ENCODE measurements around the gene CAMK4. TPM values are rescaled to one million over a fixed set of nuclear protein-coding genes. Genes with fewer than 3 reads are reported as not detected.
"Not testable (repeated sequence)": the region's sequence is repeated elsewhere in the genome, so short reads cannot be mapped to it uniquely, and the experiment has no call there.

The CAMK4 gene
- total RNA-seq, 8 experiments from 2014 or later = 0.24 to 12.1 (median 8.7) TPM

- ATAC-seq (replicated peaks in 6 of 8); H3K4me1 ChIP-seq (replicated peaks in 1 of 2); H3K4me3 ChIP-seq; H3K27ac ChIP-seq; in situ Hi-C loops (cut with MboI; ENCODE audit: low pct_unique_long_range_greater_than_20kb in 2 of 9, low sequenced_read_pairs in 9 of 9, unreplicated experiment in 9 of 9): not testable (repeated sequence)
- WGBS, 10 experiments = 0 to 100% (median 89%) methylated on average over 1 to 3 of the region's 3 CpGs; no CpG with 5 or more reads in 5 of the 10 experiments
These were observed 185.9 kb downstream of the CAMK4 start for GRCh38 chr5:111410067-111410466.

- ATAC-seq (replicated peaks in 6 of 8) = peak in 2 of 8 experiments; percentile 25 to 33
These were observed 187.1 kb downstream of the CAMK4 start for GRCh38 chr5:111411301-111411700.

DNA sequence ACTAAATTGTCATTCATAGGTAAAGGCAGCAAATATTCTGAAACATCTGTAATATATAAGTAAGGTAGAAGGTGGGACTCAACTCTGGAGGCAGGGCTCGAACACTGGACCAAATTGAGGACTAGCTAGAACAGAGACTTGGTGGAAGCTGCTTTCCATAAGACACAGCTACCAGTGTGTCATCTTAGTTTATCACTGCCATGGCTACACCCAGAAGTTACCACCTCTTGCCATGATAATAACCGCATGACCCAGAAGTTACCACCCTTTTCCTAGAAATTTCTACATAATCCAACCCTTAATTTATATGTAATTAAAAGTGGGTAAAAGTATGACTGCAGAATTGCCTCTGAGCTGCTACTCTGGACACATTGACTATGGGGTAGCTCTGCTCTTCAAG, 188.4 kb downstream of the CAMK4 start:
- in situ Hi-C loops (cut with MboI; ENCODE audit: low pct_unique_long_range_greater_than_20kb in 2 of 9, low sequenced_read_pairs in 9 of 9, unreplicated experiment in 9 of 9) = no loop called here
- WGBS, 10 experiments = 40 to 100% (median 83%) methylated on average over 1 to 2 of the region's 2 CpGs; no CpG with 5 or more reads in 3 of the 10 experiments

More at GRCh38 chr5:111411301-111411700, 187.1 kb downstream of the CAMK4 start:
- WGBS, 10 experiments = 71 to 100% (median 100%) methylated on average over 1 of the region's 1 CpG; no CpG with 5 or more reads in 5 of the 10 experiments
- no peak overlapping the region for H3K4me3 ChIP-seq
- H3K27ac ChIP-seq = no peak overlapping the region
- in situ Hi-C loops (cut with MboI; ENCODE audit: low pct_unique_long_range_greater_than_20kb in 2 of 9, low sequenced_read_pairs in 9 of 9, unreplicated experiment in 9 of 9) = no loop called here
- H3K4me1 ChIP-seq (replicated peaks in 1 of 2) = no peaks in the 10 kb centered on the region

DNA sequence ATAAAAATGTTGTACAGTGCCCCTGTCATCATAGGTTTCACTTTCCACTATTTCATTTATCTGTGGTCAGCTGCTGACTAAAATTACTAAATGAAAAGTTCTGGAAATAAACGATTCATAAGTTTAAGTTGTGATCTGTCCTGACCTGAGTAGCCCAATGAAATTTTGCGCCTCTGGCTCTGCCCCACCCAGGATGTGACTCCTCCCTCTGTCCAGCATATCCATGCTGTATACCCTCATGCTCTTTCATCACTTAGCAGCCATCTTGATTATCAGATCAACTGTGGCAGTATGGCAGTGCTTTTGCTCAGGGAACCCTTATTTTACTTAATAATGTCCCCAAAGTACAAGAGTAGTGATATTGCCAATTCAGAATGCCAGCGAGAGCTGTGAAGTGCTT, 190.9 kb downstream of the CAMK4 start:
- no peak overlapping the region for H3K4me3 ChIP-seq
- no peak for ATAC-seq (replicated peaks in 6 of 8)
- H3K4me1 ChIP-seq (replicated peaks in 1 of 2) = no peaks in the 10 kb centered on the region
- H3K27ac ChIP-seq = no peak overlapping the region
- 59 to 100% (median 83%) methylated on average over 1 to 3 of the region's 3 CpGs; no CpG with 5 or more reads in 1 of the 10 experiments for WGBS, 10 experiments
- in situ Hi-C loops (cut with MboI; ENCODE audit: low pct_unique_long_range_greater_than_20kb in 2 of 9, low sequenced_read_pairs in 9 of 9, unreplicated experiment in 9 of 9) = no loop called here

More for the DNA sequence above, 188.4 kb downstream of the CAMK4 start:
- Histone ChIP-seq H3K4me1 (replicated peaks in 1 of 2) (no peaks in the 10 kb centered on the region), H3K27ac (no peak overlapping the region), H3K4me3 (no peak overlapping the region)
- peak in 2 of 8 experiments; percentile 55 to 65 for ATAC-seq (replicated peaks in 6 of 8)

DNA sequence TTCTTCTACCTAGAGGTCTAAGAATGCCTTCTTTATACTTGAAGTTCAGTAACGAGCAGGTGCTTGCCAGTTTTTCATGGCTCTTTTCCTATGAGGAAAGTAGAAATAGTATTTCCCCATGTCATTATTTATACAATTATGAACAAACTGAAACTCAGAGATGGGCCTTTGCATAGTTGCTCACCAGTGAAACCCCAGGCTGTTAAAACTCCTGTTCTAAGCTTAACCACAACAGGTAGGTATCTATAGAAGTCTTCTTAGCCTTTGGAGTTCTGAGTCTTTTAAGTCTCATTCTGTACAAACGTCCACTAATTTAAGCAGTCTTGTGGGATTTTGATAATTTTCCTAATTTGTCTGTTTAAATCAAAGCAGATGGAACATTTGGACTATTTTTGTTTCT, 198.1 kb downstream of the CAMK4 start:
- in situ Hi-C loops (cut with MboI; ENCODE audit: low pct_unique_long_range_greater_than_20kb in 2 of 9, low sequenced_read_pairs in 9 of 9, unreplicated experiment in 9 of 9) = no loop called here
- H3K27ac ChIP-seq = no peak overlapping the region
- WGBS, 10 experiments = 7 to 94% (median 71%) methylated on average over 1 to 2 of the region's 2 CpGs; no CpG with 5 or more reads in 1 of the 10 experiments
- H3K4me3 ChIP-seq = no peak overlapping the region
- ATAC-seq (replicated peaks in 6 of 8) = no peak
- no peaks in the 10 kb centered on the region for H3K4me1 ChIP-seq (replicated peaks in 1 of 2)

- ATAC-seq (replicated peaks in 6 of 8) = no peak
- Histone ChIP-seq H3K4me3 (no peak overlapping the region), H3K27ac (no peak overlapping the region), H3K4me1 (replicated peaks in 1 of 2) (no peaks in the 10 kb centered on the region)
- 27 to 78% (median 67%) methylated on average over 2 to 4 of the region's 4 CpGs for WGBS, 10 experiments
- in situ Hi-C loops (cut with MboI; ENCODE audit: low pct_unique_long_range_greater_than_20kb in 2 of 9, low sequenced_read_pairs in 9 of 9, unreplicated experiment in 9 of 9) = no loop called here
These were observed 198.8 kb downstream of the CAMK4 start for GRCh38 chr5:111422747-111423720.

GRCh38 chr5:111425205-111425604, 201.0 kb downstream of the CAMK4 start:
- Histone ChIP-seq H3K27ac (no peak overlapping the region), H3K4me1 (replicated peaks in 1 of 2) (no peaks in the 10 kb centered on the region), H3K4me3 (no peak overlapping the region)
- in situ Hi-C loops (cut with MboI; ENCODE audit: low pct_unique_long_range_greater_than_20kb in 2 of 9, low sequenced_read_pairs in 9 of 9, unreplicated experiment in 9 of 9) = no loop called here
- ATAC-seq (replicated peaks in 6 of 8) = no peak
- 0 to 100% (median 71%) methylated on average over 1 of the region's 1 CpG; no CpG with 5 or more reads in 5 of the 10 experiments for WGBS, 10 experiments

DNA sequence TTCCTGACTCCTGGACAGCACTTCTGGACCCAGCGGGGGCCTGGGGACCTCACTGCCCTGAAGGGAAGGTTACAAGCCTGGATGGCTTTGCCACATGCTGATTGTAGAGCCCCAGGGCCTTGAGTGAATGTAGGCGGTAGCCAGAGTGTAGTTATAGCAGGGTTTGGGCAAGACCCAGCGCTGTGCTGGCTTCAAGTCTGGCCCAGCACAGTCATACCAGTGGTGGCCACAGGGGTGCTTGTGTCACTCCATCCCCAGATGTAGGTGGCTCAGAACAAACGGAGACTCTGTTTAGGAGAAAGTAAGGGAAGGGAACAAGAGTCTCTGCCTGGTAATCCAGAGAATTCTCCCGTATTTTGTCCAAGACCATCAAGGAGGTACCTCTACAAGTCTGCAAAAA, 203.6 kb downstream of the CAMK4 start:
- in situ Hi-C loops (cut with MboI; ENCODE audit: low pct_unique_long_range_greater_than_20kb in 2 of 9, low sequenced_read_pairs in 9 of 9, unreplicated experiment in 9 of 9) = no loop called here
- 49 to 100% (median 88%) methylated on average over 1 to 5 of the region's 5 CpGs; no CpG with 5 or more reads in 4 of the 10 experiments for WGBS, 10 experiments
- no peak overlapping the region for H3K27ac ChIP-seq
- ATAC-seq (replicated peaks in 6 of 8) = peak in 1 of 8 experiments; percentile 49
- no peaks in the 10 kb centered on the region for H3K4me1 ChIP-seq (replicated peaks in 1 of 2)
- H3K4me3 ChIP-seq = no peak overlapping the region

DNA sequence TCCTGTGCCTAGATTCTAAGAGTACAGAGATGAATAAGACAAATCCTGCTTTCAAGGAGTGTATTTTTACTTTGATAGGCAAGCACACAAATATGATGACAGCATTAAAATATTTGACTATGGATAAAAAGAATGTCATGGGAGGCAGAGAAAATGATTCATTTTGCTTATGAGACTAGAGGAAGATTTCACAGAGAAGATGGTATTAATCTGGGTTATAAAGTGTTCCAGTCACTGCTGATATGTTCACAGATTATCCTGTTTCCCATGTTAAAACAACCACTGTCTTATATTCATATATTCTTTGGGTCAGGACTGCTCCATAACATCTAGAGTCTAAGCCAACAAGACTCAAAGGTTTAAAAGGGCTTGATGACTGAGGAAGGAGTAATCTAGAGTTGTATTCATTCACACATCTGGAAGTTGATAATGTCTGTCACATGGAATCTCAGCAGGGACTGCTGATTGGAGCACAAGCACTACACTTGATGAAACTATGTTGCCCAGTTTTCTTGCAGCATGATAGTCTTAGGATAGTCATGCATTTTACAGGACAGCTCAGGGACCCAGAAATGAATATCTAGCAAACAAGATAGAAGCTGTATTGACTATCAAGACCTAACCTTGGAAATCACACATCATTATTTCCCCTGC, 208.8 kb downstream of the CAMK4 start:
- no peak overlapping the region for H3K27ac ChIP-seq
- no peaks in the 10 kb centered on the region for H3K4me1 ChIP-seq (replicated peaks in 1 of 2)
- in situ Hi-C loops (cut with MboI; ENCODE audit: low pct_unique_long_range_greater_than_20kb in 2 of 9, low sequenced_read_pairs in 9 of 9, unreplicated experiment in 9 of 9) = no loop called here
- ATAC-seq (replicated peaks in 6 of 8) = no peak
- no peak overlapping the region for H3K4me3 ChIP-seq

GRCh38 chr5:111434800-111435199, 210.6 kb downstream of the CAMK4 start:
- in situ Hi-C loops (cut with MboI; ENCODE audit: low pct_unique_long_range_greater_than_20kb in 2 of 9, low sequenced_read_pairs in 9 of 9, unreplicated experiment in 9 of 9) = no loop called here
- Histone ChIP-seq H3K4me1 (replicated peaks in 1 of 2) (no peaks in the 10 kb centered on the region), H3K27ac (no peak overlapping the region), H3K4me3 (no peak overlapping the region)
- ATAC-seq (replicated peaks in 6 of 8) = no peak
- 25 to 88% (median 50%) methylated on average over 1 of the region's 1 CpG; no CpG with 5 or more reads in 3 of the 10 experiments for WGBS, 10 experiments

DNA sequence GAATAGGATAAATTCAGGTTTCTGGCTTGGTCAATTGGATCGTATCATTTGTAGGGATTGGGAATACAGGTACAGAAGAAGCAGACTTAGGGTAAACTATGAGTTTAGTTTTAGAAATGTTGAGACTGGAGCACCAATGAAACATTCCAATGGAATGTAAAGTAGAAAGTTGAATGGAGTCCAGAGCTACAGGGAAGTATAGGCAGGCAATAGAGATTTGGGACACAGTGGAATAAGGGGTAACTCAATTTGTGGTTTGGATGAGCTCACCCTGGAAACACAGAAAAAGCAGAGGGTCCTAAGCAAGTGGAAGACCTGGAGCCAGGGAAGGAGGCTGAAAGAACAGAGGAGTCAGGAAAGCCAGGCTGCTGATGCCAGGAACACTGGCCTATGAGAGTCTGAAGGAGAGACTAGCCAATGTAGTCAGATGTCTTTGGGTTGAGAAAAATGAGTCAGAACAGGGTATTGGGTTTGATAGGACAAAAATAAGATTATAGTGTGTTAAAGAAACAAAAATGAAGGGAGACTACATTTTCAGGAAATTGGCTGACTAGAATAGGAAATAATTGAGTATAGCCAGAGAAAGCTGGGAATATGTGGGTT, 215.4 kb downstream of the CAMK4 start:
- 33 to 100% (median 90%) methylated on average over 1 of the region's 1 CpG; no CpG with 5 or more reads in 3 of the 10 experiments for WGBS, 10 experiments
- H3K4me1 ChIP-seq (replicated peaks in 1 of 2) = no peaks in the 10 kb centered on the region
- ATAC-seq (replicated peaks in 6 of 8) = no peak
- no peak overlapping the region for H3K27ac ChIP-seq
- no peak overlapping the region for H3K4me3 ChIP-seq
- in situ Hi-C loops (cut with MboI; ENCODE audit: low pct_unique_long_range_greater_than_20kb in 2 of 9, low sequenced_read_pairs in 9 of 9, unreplicated experiment in 9 of 9) = no loop called here

GRCh38 chr5:111447099-111447498, 222.9 kb downstream of the CAMK4 start:
- Histone ChIP-seq H3K4me3 (no peak overlapping the region), H3K27ac (no peak overlapping the region), H3K4me1 (replicated peaks in 1 of 2) (no peaks in the 10 kb centered on the region)
- 0 to 100% (median 60%) methylated on average over 1 of the region's 1 CpG; no CpG with 5 or more reads in 3 of the 10 experiments for WGBS, 10 experiments
- ATAC-seq (replicated peaks in 6 of 8) = no peak
- in situ Hi-C loops (cut with MboI; ENCODE audit: low pct_unique_long_range_greater_than_20kb in 2 of 9, low sequenced_read_pairs in 9 of 9, unreplicated experiment in 9 of 9) = no loop called here

- Histone ChIP-seq H3K4me1 (replicated peaks in 1 of 2) (no peaks in the 10 kb centered on the region), H3K27ac (no peak overlapping the region), H3K4me3 (no peak overlapping the region)
- in situ Hi-C loops (cut with MboI; ENCODE audit: low pct_unique_long_range_greater_than_20kb in 2 of 9, low sequenced_read_pairs in 9 of 9, unreplicated experiment in 9 of 9) = no loop called here
- no peak for ATAC-seq (replicated peaks in 6 of 8)
- WGBS, 10 experiments = 49 to 100% (median 78%) methylated on average over 1 to 2 of the region's 2 CpGs; no CpG with 5 or more reads in 4 of the 10 experiments
These were observed 223.6 kb downstream of the CAMK4 start for GRCh38 chr5:111447822-111448221.

All from motor neuron (in vitro differentiated cells).